Measurements from ENCODE around the gene FOXP4.
A peak's percentile ranks its signal among the peaks of the same experiment; 100 is the strongest.

The FOXP4 gene

GRCh38 chr6:41536795-41537758 is 9.1 kb upstream of the FOXP4 start:
- H2AK5ac ChIP-seq (ENCODE audit: low read length, severe bottlenecking) = no peak overlapping the region
- H3K4me3 ChIP-seq (ENCODE audit: insufficient read depth in 1 of 2, low read depth in 1 of 2, low read length in 2 of 2) = no peak overlapping the region
- H3K9me3 ChIP-seq (ENCODE audit: control insufficient read depth, low read length) = no peaks in the 10 kb centered on the region
- no peak overlapping the region for H2BK5ac ChIP-seq (ENCODE audit: low read depth, low read length, poor library complexity, severe bottlenecking)
- no peak overlapping the region for H3K27ac ChIP-seq (ENCODE audit: low read length, poor library complexity, severe bottlenecking)
- H4K91ac ChIP-seq (ENCODE audit: low read length) = no peak overlapping the region
- no peaks in the 10 kb centered on the region for H3K36me3 ChIP-seq (ENCODE audit: control insufficient read depth in 1 of 2, insufficient read depth in 2 of 2, low read depth in 1 of 2, low read length in 2 of 2)
- no peak overlapping the region for H2AFZ ChIP-seq (ENCODE audit: low read depth, low read length)
- H3K27me3 ChIP-seq (ENCODE audit: control insufficient read depth in 1 of 2, insufficient read depth in 1 of 2, low read length in 2 of 2) = peaks cover 52 to 72% of the 10 kb centered on the region in 2 experiments
- H2BK120ac ChIP-seq (ENCODE audit: low read depth, low read length) = no peak overlapping the region
- H4K8ac ChIP-seq (ENCODE audit: low read length) = peak overlapping the region; percentile 28
- H3K9ac ChIP-seq (ENCODE audit: low read length) = no peak overlapping the region
- no peak overlapping the region for H2BK15ac ChIP-seq (ENCODE audit: low read depth, poor library complexity, severe bottlenecking)
- peak overlapping the region in 1 of 2 experiments; percentile 45 for H3K14ac ChIP-seq (ENCODE audit: low read length in 2 of 2)
- H3K4me2 ChIP-seq (ENCODE audit: low read length, poor library complexity, severe bottlenecking) = no peak overlapping the region
- WGBS = 77% methylated on average over 18 of the region's 18 CpGs
- H2BK12ac ChIP-seq (ENCODE audit: low read length in 2 of 2) = peak overlapping the region in 1 of 2 experiments; percentile 45
- H3K4ac ChIP-seq (ENCODE audit: low read depth in 1 of 2, low read length in 2 of 2) = no peak overlapping the region
- no peak for DNase-seq
- no peaks in the 10 kb centered on the region for H3K79me1 ChIP-seq (replicated peaks; ENCODE audit: low read length, poor library complexity, severe bottlenecking)
- H3K18ac ChIP-seq (ENCODE audit: low read depth in 1 of 2, low read length in 2 of 2) = no peak overlapping the region
- no peak overlapping the region for H3K23ac ChIP-seq (ENCODE audit: low read length in 2 of 2)
- peaks cover 5% of the 10 kb centered on the region for H3K4me1 ChIP-seq (ENCODE audit: control insufficient read depth, insufficient read depth, low read depth, low read length)

DNA sequence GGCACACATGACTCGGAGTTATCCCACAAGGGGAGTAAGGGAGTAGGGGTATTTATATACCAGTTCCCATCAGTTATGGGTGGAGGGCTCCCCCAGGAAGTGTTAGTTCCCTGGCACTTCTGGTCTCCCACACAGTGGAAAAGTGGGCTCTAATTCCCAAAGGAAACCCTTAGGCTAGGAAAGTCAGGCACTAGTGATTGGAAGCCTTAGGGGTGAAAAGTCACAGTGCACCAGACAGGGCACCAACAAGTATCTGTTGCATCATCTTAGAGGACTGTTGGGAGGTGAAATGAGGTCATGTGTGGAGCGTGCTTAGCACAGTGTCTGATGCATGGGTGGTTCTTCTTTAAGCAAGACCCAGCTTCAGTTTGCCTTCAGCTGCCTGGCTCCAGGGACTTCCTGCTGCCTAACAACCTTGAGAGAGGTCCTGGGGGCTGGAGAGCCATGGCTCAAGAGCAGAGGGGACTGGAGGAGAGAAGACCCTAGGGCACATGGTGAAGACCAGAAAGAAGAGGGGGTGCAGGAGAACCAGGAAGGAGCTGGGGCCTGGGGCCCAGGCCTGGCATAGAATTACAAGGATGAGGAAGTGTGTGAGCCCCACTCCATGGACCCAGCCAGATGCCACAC is 7.5 kb upstream of the FOXP4 start:
- Histone ChIP-seq H3K79me1 (replicated peaks; ENCODE audit: low read length, poor library complexity, severe bottlenecking) (no peaks in the 10 kb centered on the region), H4K91ac (ENCODE audit: low read length) (no peak overlapping the region), H2BK15ac (ENCODE audit: low read depth, poor library complexity, severe bottlenecking) (no peak overlapping the region)

GRCh38 chr6:41539204-41539603 is 7.0 kb upstream of the FOXP4 start:
- H2BK12ac ChIP-seq (ENCODE audit: low read length in 2 of 2) = no peak overlapping the region
- no peak overlapping the region for H3K9ac ChIP-seq (ENCODE audit: low read length)
- no peak overlapping the region for H2BK120ac ChIP-seq (ENCODE audit: low read depth, low read length)
- H4K8ac ChIP-seq (ENCODE audit: low read length) = no peak overlapping the region
- no peak overlapping the region for H2BK5ac ChIP-seq (ENCODE audit: low read depth, low read length, poor library complexity, severe bottlenecking)
- no peak for DNase-seq
- no peak overlapping the region for H4K91ac ChIP-seq (ENCODE audit: low read length)
- no peaks in the 10 kb centered on the region for H3K79me1 ChIP-seq (replicated peaks; ENCODE audit: low read length, poor library complexity, severe bottlenecking)
- H2AFZ ChIP-seq (ENCODE audit: low read depth, low read length) = no peak overlapping the region
- no peak overlapping the region for H2AK5ac ChIP-seq (ENCODE audit: low read length, severe bottlenecking)
- peaks cover 2% of the 10 kb centered on the region for H3K4me1 ChIP-seq (ENCODE audit: control insufficient read depth, insufficient read depth, low read depth, low read length)
- H3K4me2 ChIP-seq (ENCODE audit: low read length, poor library complexity, severe bottlenecking) = no peak overlapping the region
- no peak overlapping the region for H2BK15ac ChIP-seq (ENCODE audit: low read depth, poor library complexity, severe bottlenecking)
- H3K18ac ChIP-seq (ENCODE audit: low read depth in 1 of 2, low read length in 2 of 2) = peak overlapping the region in 1 of 2 experiments; percentile 33
- peaks cover 51 to 63% of the 10 kb centered on the region in 2 experiments for H3K27me3 ChIP-seq (ENCODE audit: control insufficient read depth in 1 of 2, insufficient read depth in 1 of 2, low read length in 2 of 2)
- H3K4ac ChIP-seq (ENCODE audit: low read depth in 1 of 2, low read length in 2 of 2) = no peak overlapping the region
- H3K14ac ChIP-seq (ENCODE audit: low read length in 2 of 2) = no peak overlapping the region
- H3K36me3 ChIP-seq (ENCODE audit: control insufficient read depth in 1 of 2, insufficient read depth in 2 of 2, low read depth in 1 of 2, low read length in 2 of 2) = no peaks in the 10 kb centered on the region
- H3K27ac ChIP-seq (ENCODE audit: low read length, poor library complexity, severe bottlenecking) = no peak overlapping the region
- no peaks in the 10 kb centered on the region for H3K9me3 ChIP-seq (ENCODE audit: control insufficient read depth, low read length)
- H3K23ac ChIP-seq (ENCODE audit: low read length in 2 of 2) = no peak overlapping the region
- no peak overlapping the region for H3K4me3 ChIP-seq (ENCODE audit: insufficient read depth in 1 of 2, low read depth in 1 of 2, low read length in 2 of 2)

More for the DNA sequence above, 7.5 kb upstream of the FOXP4 start:
- H2BK12ac ChIP-seq (ENCODE audit: low read length in 2 of 2) = no peak overlapping the region
- H3K18ac ChIP-seq (ENCODE audit: low read depth in 1 of 2, low read length in 2 of 2) = peak overlapping the region; percentile 33 to 44
- no peak overlapping the region for H2AFZ ChIP-seq (ENCODE audit: low read depth, low read length)
- H3K9ac ChIP-seq (ENCODE audit: low read length) = no peak overlapping the region
- H3K36me3 ChIP-seq (ENCODE audit: control insufficient read depth in 1 of 2, insufficient read depth in 2 of 2, low read depth in 1 of 2, low read length in 2 of 2) = no peaks in the 10 kb centered on the region
- H2AK5ac ChIP-seq (ENCODE audit: low read length, severe bottlenecking) = no peak overlapping the region
- no peak overlapping the region for H3K4me3 ChIP-seq (ENCODE audit: insufficient read depth in 1 of 2, low read depth in 1 of 2, low read length in 2 of 2)
- H3K14ac ChIP-seq (ENCODE audit: low read length in 2 of 2) = no peak overlapping the region
- H4K8ac ChIP-seq (ENCODE audit: low read length) = no peak overlapping the region
- no peak overlapping the region for H3K4me2 ChIP-seq (ENCODE audit: low read length, poor library complexity, severe bottlenecking)
- no peak overlapping the region for H3K4ac ChIP-seq (ENCODE audit: low read depth in 1 of 2, low read length in 2 of 2)
- H3K23ac ChIP-seq (ENCODE audit: low read length in 2 of 2) = no peak overlapping the region
- peak; percentile 57 for DNase-seq
- 70% methylated on average over 2 of the region's 2 CpGs for WGBS
- H3K27ac ChIP-seq (ENCODE audit: low read length, poor library complexity, severe bottlenecking) = no peak overlapping the region
- peaks cover 2% of the 10 kb centered on the region for H3K4me1 ChIP-seq (ENCODE audit: control insufficient read depth, insufficient read depth, low read depth, low read length)
- H3K27me3 ChIP-seq (ENCODE audit: control insufficient read depth in 1 of 2, insufficient read depth in 1 of 2, low read length in 2 of 2) = peaks cover 50 to 63% of the 10 kb centered on the region in 2 experiments
- H2BK120ac ChIP-seq (ENCODE audit: low read depth, low read length) = no peak overlapping the region
- H2BK5ac ChIP-seq (ENCODE audit: low read depth, low read length, poor library complexity, severe bottlenecking) = no peak overlapping the region
- H3K9me3 ChIP-seq (ENCODE audit: control insufficient read depth, low read length) = no peaks in the 10 kb centered on the region

- no peak overlapping the region for H2BK5ac ChIP-seq (ENCODE audit: low read depth, low read length, poor library complexity, severe bottlenecking)
- no peak overlapping the region for H2AK5ac ChIP-seq (ENCODE audit: low read length, severe bottlenecking)
- no peak overlapping the region for H2BK120ac ChIP-seq (ENCODE audit: low read depth, low read length)
- no peaks in the 10 kb centered on the region for H3K36me3 ChIP-seq (ENCODE audit: control insufficient read depth in 1 of 2, insufficient read depth in 2 of 2, low read depth in 1 of 2, low read length in 2 of 2)
- no peak overlapping the region for H2AFZ ChIP-seq (ENCODE audit: low read depth, low read length)
- peaks cover 43 to 49% of the 10 kb centered on the region in 2 experiments for H3K27me3 ChIP-seq (ENCODE audit: control insufficient read depth in 1 of 2, insufficient read depth in 1 of 2, low read length in 2 of 2)
- no peak overlapping the region for H3K4me2 ChIP-seq (ENCODE audit: low read length, poor library complexity, severe bottlenecking)
- no peak overlapping the region for H4K91ac ChIP-seq (ENCODE audit: low read length)
- peaks cover 10% of the 10 kb centered on the region for H3K4me1 ChIP-seq (ENCODE audit: control insufficient read depth, insufficient read depth, low read depth, low read length)
- H2BK12ac ChIP-seq (ENCODE audit: low read length in 2 of 2) = no peak overlapping the region
- no peak overlapping the region for H4K8ac ChIP-seq (ENCODE audit: low read length)
- peaks cover 2% of the 10 kb centered on the region for H3K79me1 ChIP-seq (replicated peaks; ENCODE audit: low read length, poor library complexity, severe bottlenecking)
- no peaks in the 10 kb centered on the region for H3K9me3 ChIP-seq (ENCODE audit: control insufficient read depth, low read length)
- WGBS = 87% methylated on average over 2 of the region's 2 CpGs
- no peak overlapping the region for H3K18ac ChIP-seq (ENCODE audit: low read depth in 1 of 2, low read length in 2 of 2)
- no peak overlapping the region for H3K9ac ChIP-seq (ENCODE audit: low read length)
- H3K4ac ChIP-seq (ENCODE audit: low read depth in 1 of 2, low read length in 2 of 2) = no peak overlapping the region
- H3K14ac ChIP-seq (ENCODE audit: low read length in 2 of 2) = no peak overlapping the region
- no peak overlapping the region for H3K4me3 ChIP-seq (ENCODE audit: insufficient read depth in 1 of 2, low read depth in 1 of 2, low read length in 2 of 2)
- H3K23ac ChIP-seq (ENCODE audit: low read length in 2 of 2) = no peak overlapping the region
- DNase-seq = no peak
- no peak overlapping the region for H3K27ac ChIP-seq (ENCODE audit: low read length, poor library complexity, severe bottlenecking)
- H2BK15ac ChIP-seq (ENCODE audit: low read depth, poor library complexity, severe bottlenecking) = no peak overlapping the region
Measured at GRCh38 chr6:41541364-41541763, 4.8 kb upstream of the FOXP4 start.

Data from mesenchymal stem cell (in vitro differentiated cells and primary cell).